Lower leg skin (tissue), 3 donors: ENCODE data around the gene RCOR2.
"Not testable (repeated sequence)": the region's sequence is repeated elsewhere in the genome, so short reads cannot be mapped to it uniquely, and the experiment has no call there.

Source experiments
- CTCF ChIP-seq, 3 donors: fragments of 450-650 bp; IDR thresholded peaks; one replicate each; pipeline ENCODE4 v1.5.1; 2016; ENCODE audit warnings: antibody characterized with exemption in 3 of 3, mild to moderate bottlenecking in 3 of 3, moderate library complexity in 2 of 3
- POLR2A ChIP-seq, 2 donors: fragments of 450-650 bp; IDR thresholded peaks; one replicate each; pipeline ENCODE4 v1.6.1; 2016 to 2017; ENCODE audit warnings: antibody characterized with exemption in 2 of 2, mild to moderate bottlenecking in 1 of 2, moderate library complexity in 1 of 2

GRCh38 chr11:63963895-63964294, 46.9 kb upstream of the RCOR2 start:
- TF ChIP-seq CTCF, POLR2A (IDR thresholded peaks at IDR 0.05): not testable (repeated sequence)
